ENCODE data around the gene IGFBP5. TPM values are rescaled to one million over a fixed set of nuclear protein-coding genes. Genes with fewer than 3 reads are reported as not detected.

Gene IGFBP5
- total RNA-seq, 1 donor from 2014 or later, result 73.9 TPM

GRCh38 chr2:216622526-216622925, 72.8 kb downstream of the IGFBP5 start:
- DNase-seq (ENCODE audit: low spot score, unreplicated experiment), result no peak
- Mint-ChIP-seq H3K4me1 (ENCODE audit: low read depth) (peaks cover 25% of the 10 kb centered on the region), H3K27me3 (peaks cover 6% of the 10 kb centered on the region), H3K36me3 (ENCODE audit: insufficient read depth) (no peaks in the 10 kb centered on the region), H3K9me3 (ENCODE audit: low read depth) (no peaks in the 10 kb centered on the region), H3K4me3 (ENCODE audit: low read depth) (no peak overlapping the region), H3K27ac (no peak overlapping the region)
- TF ChIP-seq CTCF (IDR thresholded peaks at IDR 0.05; ENCODE audit: unreplicated experiment), result no peak

Other genes with a start within 250 kb of the IGFBP5 start
- gene RPL37A, start 196.7 kb downstream of the IGFBP5 start, total RNA-seq, result 2,606 and 2,721 TPM in 2 replicates
- gene IGFBP2, start 62.1 kb downstream of the IGFBP5 start, total RNA-seq, result 249 and 274 TPM in 2 replicates
- gene TNP1, start 164.5 kb upstream of the IGFBP5 start, total RNA-seq, result 1.1 TPM in 1 of 2 replicates, not detected in the other